ENCODE data around the gene PCSK5.
"Not testable (repeated sequence)": the region's sequence is repeated elsewhere in the genome, so short reads cannot be mapped to it uniquely, and the experiment has no call there.

GRCh38 chr9:75963321-75963720 lies 72.8 kb downstream of the PCSK5 start:
- TF ChIP-seq CTCF (IDR thresholded peaks at IDR 0.05; ENCODE audit: poor library complexity); EZH2 (IDR thresholded peaks at IDR 0.05; ENCODE audit: borderline replicate concordance); EZH2phosphoT487 (IDR thresholded peaks at IDR 0.05; ENCODE audit: low read depth, severe bottlenecking, unreplicated experiment): not testable (repeated sequence)
